ENCODE data around the gene GPR15.
"Not testable (repeated sequence)": the region's sequence is repeated elsewhere in the genome, so short reads cannot be mapped to it uniquely, and the experiment has no call there.

Gene GPR15

GRCh38 chr3:98558100-98558827, 26.5 kb downstream of the GPR15 start:
- DNase-seq (ENCODE audit: low spot score): no peak

- not testable (repeated sequence) for DNase-seq (ENCODE audit: low spot score)
Measured at GRCh38 chr3:98559769-98560168, 28.0 kb downstream of the GPR15 start.

GRCh38 chr3:98560911-98561310, 29.1 kb downstream of the GPR15 start:
- DNase-seq (ENCODE audit: low spot score): no peak

DNA sequence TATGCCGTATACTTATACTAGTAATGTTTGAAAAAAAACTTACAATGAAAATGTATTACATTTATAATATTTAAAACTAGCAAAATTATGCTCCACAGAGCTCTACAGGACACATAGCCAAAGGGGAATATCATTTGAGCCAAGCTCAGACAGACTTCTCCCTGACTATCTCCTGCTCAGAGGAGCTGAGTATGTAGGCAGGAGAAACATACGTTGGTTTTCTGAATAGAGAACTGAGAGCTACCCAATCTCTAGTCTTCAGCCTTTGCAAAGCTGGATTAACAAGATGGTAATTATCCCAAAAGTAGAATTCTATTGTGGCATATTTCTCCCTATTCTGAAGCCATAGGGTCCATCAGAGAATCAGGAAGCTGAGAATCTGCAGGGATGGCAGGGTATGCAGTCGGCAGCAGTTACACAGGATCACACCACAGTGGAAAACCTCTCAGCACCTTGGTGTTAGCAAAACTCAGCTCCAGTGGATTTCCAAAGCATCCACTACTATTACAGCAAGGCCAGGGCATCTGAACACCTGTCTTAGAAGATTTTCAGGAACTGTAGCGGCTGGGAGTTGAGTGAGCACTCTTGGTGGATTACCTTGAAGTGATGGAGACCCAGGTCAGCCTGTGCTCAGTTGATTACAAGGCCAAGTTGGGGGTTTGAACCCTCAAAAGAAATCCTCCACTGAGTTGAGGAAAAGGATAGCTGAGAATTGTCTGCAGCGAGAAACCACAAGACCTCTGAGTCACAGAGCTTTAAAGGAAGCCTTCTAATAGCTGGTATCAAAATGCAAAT, 30.1 kb downstream of the GPR15 start:
- DNase-seq (ENCODE audit: low spot score): no peak

- no peak for DNase-seq (ENCODE audit: low spot score)
Measured at GRCh38 chr3:98563661-98564281, 32.0 kb downstream of the GPR15 start.

DNA sequence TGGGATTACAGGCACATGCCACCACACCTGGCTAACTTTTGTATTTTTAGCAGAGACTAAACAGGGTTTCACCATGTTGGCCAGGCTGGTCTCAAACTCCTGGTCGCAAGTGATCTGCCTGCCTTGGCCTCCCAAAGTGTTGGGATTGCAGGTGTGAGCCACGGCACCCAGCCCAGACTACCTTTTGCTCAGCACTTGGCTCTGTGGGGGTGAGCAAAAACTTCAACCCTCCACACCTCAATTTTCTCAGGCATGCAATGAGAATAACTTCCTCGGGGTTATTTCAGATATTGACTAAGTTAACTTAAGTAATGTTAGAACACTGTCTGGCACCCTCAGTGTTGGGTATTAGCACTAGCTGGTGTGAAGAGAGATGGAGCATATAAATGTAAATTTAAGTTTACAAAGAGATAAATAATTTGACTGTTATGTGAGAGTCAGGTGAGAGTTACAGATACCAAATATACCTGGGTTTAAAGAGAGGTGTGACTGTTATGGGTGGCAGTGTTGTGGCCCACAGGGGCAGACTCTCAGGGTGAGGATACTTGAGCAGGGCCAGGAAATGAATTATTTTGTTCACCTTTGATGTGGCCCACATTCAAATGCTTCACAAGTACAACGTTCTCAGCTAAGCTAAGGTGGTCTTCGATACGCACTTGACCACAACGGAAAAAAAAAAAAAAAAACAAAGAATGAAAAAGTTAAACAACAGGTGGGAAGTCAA, 32.7 kb downstream of the GPR15 start:
- no peak for DNase-seq (ENCODE audit: low spot score)

GRCh38 chr3:98565237-98565643, 33.5 kb downstream of the GPR15 start:
- DNase-seq (ENCODE audit: low spot score): no peak

- no peak for DNase-seq (ENCODE audit: low spot score)
Measured at GRCh38 chr3:98565843-98566242, 34.1 kb downstream of the GPR15 start.

DNA sequence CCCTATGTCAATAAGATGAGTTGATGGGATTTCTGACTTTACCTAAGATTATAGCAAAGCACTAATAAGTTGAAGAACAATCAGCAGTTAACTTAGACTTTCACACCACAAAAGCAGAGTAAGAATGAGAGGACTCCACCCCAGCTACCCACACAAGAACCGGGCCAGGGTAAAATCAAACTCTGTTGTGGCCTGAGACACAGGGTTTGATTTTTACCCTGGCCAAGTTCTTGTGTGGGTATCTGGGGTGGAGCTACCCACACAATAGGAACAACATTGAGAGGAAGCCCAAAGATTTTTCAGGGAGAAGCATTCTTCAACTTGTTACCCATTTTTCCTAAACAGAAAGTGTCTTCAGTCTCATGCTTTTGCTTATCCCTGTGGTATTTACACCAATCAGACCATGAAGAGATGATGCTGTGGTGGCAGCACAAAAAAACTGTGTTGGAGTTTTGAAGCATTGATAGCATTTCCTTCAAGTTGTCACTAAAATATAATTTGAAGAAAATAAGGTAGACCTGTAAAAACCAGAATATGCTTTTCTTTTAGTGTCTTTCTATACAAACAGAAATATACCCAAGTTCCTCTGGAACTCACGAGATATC, 36.0 kb downstream of the GPR15 start:
- no peak for DNase-seq (ENCODE audit: low spot score)

GRCh38 chr3:98568402-98568801, 36.6 kb downstream of the GPR15 start:
- no peak for DNase-seq (ENCODE audit: low spot score)

DNA sequence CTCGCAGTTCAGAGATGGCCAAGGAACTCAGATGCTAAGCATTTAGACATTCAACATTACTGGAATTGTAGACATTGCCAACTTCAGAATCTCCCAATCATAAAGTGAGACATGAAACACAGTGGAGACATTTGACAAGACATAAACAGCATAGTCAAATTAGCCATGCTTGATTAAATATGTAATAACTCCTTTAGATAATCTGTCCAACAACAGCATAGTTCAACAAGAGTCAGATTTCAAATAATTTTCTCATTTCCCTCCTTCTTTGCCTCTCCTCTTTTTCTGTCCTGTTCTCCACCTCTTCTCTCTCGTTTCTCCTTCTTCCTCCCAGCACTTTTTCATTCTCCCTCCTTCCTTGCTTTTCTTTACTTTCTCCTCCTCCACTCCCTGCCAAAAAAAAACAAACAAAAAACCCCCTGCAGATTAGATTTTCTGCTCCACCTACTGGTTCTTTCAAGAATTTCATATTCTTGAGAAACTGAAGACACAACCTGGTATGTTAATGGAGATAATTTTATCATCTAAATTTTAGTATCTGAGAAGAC, 41.5 kb downstream of the GPR15 start:
- DNase-seq (ENCODE audit: low spot score): no peak

GRCh38 chr3:98574132-98574531, 42.4 kb downstream of the GPR15 start:
- DNase-seq (ENCODE audit: low spot score): no peak

DNA sequence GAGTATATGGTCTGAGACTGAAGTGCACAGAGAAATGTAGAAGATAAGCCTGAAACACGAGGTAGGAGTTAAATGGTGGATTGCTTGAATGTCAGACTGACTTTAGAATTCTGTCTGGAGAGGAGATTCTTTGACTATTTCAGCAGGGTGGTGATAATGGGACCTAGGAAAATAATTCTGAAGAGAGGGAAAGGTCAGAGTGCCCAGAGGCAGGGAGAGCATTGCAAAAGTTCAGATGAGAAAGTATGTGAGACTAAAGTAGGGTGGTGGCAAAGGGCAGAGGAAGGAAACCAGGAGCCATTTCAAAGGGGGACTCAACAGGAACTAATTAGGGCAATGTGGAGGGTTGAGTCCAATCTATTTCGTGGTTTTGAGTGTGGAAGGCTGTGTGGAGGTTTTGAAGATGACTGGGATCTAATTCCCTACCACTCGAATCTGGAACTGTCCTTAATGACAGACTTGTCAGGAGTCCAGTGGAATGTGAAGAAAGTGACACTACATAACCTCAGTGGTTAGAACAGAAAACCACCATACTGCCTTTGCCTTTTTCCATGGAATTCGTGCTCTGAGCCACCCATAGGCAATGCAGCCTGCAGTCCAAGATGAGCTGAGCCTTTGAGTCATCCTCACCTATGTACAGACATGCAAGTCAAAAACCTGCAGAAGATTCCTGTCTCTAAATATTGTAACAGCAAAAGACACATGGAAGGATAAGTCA, 45.6 kb downstream of the GPR15 start:
- no peak for DNase-seq (ENCODE audit: low spot score)

- DNase-seq (ENCODE audit: low spot score): no peak
Measured at GRCh38 chr3:98580401-98581386, 48.9 kb downstream of the GPR15 start.

DNA sequence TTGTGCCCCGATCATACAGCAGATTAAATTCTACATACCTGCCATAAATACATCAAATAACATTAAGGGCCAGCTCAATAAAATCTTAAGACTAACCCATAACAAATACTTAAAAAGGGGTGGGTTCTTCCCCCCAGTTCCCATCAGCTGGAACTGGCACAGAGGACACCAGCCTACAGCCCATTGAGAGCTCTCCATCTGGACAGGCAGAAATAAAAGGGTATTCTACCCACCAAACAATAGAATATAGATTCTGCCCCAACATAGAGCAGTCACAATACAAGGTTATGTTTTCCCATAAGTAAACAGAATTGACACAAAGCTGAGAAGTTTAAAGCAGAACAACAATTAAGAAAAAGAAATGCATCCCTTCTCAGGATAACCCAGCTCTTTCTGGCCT, 49.7 kb downstream of the GPR15 start:
- DNase-seq (ENCODE audit: low spot score): no peak

DNA sequence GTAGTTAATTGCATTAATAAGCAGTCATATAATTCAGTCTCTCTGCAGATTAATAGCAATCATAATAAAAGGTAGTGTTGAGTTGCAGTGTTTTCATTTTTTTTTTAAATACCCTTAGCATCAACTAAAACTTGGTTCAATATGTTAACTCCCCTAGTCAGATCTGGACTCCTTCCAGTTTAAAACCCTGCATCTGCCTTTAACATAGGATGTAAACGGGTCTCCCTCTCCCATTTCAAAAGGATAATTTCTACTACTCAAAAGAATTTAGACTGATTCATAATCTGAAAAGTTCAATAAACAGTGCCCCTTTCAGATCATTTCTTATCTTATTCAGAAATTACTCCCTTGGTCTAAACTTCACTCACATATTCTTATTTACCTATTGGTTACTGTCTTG, 50.3 kb downstream of the GPR15 start:
- DNase-seq (ENCODE audit: low spot score): no peak

DNA sequence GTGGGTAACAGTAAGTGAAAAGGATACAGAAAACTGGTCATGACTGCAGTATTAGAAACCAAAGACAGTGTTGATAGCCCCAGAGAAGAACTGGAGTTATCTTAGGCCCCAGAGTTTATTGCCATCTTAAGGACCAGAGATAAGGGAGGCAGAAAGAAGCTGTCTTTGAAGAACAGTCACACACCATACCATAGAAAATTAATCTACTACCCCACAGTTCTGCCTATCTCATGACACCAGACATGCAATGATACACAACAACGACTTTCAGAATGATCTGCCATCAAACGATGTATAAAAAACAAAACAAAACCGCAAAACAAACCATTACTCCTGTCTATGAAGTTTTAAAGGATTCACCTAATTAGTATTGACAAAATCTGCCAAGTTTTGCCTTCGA, 52.0 kb downstream of the GPR15 start:
- DNase-seq (ENCODE audit: low spot score): no peak

Measured in kidney capillary endothelial cell (primary cell).